CD4-positive, alpha-beta T cell treated with Interleukin-10 for 1 hour (primary cell): ENCODE data around the gene CTSK.
"Not testable (repeated sequence)": the region's sequence is repeated elsewhere in the genome, so short reads cannot be mapped to it uniquely, and the experiment has no call there.

Experiments used
- DNase-seq: peaks from one replicate; pipeline ENCODE4 v3.0.0-alpha.2; 2020

The CTSK gene

GRCh38 chr1:150804671-150805070 is 3.4 kb downstream of the CTSK start:
- no peak for DNase-seq

DNA sequence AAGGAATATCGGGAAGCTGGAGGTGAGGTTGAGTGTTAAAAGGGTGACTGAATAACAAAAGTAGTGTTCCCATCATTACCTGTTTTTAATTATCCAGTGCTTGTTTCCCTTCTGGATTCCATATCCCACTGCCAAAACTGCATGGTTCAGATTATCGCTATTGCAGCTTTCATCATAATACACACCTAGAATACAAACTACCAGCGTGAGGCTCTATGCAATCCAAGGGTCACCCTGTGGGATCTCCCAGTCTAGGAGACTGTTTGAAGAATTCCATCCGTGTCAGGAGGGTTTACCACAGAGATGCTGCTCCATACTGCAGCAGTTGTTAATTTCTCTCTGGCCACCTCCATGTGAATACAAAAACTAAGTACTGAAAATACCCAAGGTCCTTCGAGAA is 9.0 kb downstream of the CTSK start:
- no peak for DNase-seq

- DNase-seq: no peak
These were observed 9.5 kb downstream of the CTSK start for GRCh38 chr1:150798525-150798924.

- DNase-seq: no peak
These were observed 11.7 kb downstream of the CTSK start for GRCh38 chr1:150796374-150796773.

- not testable (repeated sequence) for DNase-seq
These were observed 14.3 kb downstream of the CTSK start for GRCh38 chr1:150793778-150794177.

DNA sequence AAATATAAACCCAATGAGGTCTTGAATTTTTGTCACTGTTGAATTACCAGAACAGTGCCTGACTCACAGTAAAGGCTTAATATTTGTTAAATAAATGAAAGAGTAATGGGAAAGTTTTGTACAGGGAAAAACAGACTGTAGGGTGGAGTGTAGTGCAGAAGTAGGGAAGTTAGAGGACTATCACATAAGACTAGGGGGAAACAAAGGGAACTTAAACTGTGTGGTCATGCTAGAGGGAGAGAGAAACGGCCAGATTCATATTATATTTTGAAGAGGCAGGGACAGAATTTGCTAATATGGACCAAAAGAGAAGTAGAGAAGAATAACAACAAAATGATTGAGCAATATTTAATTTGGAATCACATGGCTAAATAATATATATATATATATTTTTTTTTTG is 14.8 kb downstream of the CTSK start:
- DNase-seq: no peak

- no peak for DNase-seq
These were observed 16.5 kb downstream of the CTSK start for GRCh38 chr1:150791585-150791984.

GRCh38 chr1:150789396-150789795 is 18.7 kb downstream of the CTSK start:
- DNase-seq: no peak

- DNase-seq: no peak
These were observed 19.1 kb downstream of the CTSK start for GRCh38 chr1:150788946-150789345.

DNA sequence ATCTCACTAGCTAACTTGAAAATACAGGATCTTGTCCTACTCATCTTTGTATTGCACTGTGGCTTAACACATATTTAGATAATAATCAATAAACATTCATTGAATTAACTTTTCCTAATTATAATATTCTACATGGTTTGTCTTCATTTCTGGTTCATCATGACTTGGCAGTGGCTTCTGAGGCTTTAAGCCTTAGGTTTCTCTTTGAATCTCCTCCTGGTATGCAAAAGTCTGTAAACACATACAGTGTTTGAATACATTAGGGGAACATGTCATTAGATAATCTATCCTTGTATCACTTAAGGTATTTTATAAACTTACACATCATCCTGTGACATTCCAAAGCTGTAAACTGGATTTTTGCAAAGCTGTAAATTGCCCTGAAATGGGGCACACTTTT is 20.6 kb downstream of the CTSK start:
- no peak for DNase-seq

- DNase-seq: no peak
These were observed 27.6 kb downstream of the CTSK start for GRCh38 chr1:150780510-150780909.

- DNase-seq: no peak
These were observed 29.7 kb downstream of the CTSK start for GRCh38 chr1:150778409-150778808.

DNA sequence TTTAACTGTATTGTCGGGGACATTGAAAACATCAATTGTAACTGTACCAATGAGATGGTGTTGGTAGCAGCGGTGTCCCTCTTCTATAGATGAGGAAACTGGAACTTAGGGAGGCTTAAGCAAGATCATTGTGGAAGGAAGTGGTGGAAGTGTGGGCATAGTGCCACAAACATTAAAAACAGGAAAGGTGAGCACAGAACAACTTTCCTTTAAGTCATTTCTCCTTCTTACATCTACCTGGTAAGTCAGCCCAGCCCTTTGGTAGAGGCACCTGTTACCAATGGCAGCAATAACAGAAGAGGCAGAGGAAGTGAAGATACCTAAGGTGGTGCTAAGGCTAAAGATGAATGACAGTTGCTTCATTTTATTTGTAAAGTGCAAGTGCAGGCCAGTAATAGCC is 30.5 kb downstream of the CTSK start:
- peak; percentile 7 for DNase-seq

DNA sequence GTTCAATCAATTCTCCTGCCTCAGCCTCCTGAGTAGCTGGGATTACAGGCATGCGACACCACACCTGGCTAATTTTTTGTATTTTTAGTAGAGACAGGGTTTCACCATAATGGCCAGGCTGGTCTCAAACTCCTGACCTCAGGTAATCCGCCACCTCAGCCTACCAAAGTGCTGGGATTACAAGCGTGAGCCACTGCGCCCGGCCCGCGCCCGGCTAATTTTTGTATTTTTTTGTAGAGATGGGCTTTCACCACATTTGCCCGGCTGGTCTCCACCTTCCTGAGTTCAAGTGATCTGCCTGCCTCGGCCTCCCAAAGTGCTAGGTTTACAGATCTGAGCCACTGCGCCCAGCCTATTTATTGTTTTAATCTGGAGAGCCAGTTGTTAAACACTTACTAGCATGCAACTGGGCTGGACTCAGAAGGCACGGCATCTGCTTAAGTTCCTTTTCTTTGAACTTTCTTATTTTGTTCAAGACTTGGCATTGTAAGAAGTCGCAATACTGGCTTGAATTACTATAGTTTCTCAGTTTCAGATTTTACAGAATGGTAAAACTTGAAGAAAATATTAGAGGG is 32.0 kb downstream of the CTSK start:
- not testable (repeated sequence) for DNase-seq

DNA sequence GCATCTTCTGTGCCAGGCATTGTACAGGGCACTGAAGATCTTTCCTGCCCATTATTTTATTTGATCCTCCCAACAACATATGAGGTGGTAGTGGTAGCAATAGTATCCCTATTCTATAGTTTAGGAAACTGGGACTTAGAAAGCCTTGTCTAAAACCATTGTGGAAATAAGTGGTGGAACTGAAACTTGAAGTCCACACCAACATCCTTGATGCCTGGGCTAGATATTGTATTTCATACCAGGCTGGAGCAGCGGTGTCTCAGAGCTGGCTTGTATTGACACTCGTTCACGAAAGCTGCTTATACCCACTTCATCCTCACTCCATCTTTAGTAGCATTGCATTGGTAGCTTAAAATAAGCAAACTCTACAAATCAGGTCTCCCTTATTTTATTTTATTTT is 32.8 kb downstream of the CTSK start:
- no peak for DNase-seq

GRCh38 chr1:150772326-150772725 is 35.7 kb downstream of the CTSK start:
- DNase-seq: no peak

GRCh38 chr1:150767704-150768103 is 40.4 kb downstream of the CTSK start:
- DNase-seq: not testable (repeated sequence)

DNA sequence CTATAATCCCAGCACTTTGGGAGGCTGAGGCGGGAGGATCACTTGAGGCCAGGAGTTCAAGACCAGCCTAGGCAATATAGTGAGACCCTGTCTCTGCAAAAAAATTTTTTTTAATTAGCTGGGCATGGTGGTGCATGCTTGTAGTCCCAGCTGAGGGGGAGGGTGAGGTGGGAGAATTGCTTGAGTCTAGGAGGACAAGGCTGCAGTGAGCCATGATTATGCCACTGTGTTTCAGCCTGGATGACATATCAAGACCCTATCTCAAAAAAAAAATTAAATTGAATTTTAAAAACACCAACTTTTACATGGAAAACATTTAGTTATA is 42.1 kb downstream of the CTSK start:
- DNase-seq: not testable (repeated sequence)

GRCh38 chr1:150765296-150765976 is 42.6 kb downstream of the CTSK start, which contains the start of gene CTSS:
CTSS (minus strand) TSS chr1:150765778; CDS start chr1:150764763, 1,015 bp downstream.
- DNase-seq: peak; percentile 48

- DNase-seq: peak; percentile 44
These were observed 43.4 kb downstream of the CTSK start for GRCh38 chr1:150764617-150765101.

GRCh38 chr1:150763018-150763417 is 45.0 kb downstream of the CTSK start:
- no peak for DNase-seq

GRCh38 chr1:150762552-150762951 is 45.5 kb downstream of the CTSK start:
- no peak for DNase-seq

DNA sequence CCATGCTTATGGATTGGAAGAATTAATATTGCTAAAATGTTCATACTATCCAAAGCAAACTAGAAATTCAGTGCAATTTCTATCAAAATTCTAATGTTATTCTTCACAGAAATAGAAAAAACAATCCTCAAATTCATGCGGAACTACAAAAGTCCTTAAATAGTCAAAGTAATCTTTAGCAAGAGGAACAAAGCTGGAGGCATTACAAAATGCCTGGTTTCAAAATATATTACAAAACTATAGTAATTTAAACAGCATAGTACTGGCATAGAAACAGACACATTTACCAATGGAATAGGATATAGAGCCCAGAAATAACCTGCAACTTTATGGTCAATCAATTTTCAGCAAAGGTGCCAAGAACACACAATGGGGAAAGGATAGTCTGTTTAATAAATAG is 46.3 kb downstream of the CTSK start:
- DNase-seq: no peak

DNA sequence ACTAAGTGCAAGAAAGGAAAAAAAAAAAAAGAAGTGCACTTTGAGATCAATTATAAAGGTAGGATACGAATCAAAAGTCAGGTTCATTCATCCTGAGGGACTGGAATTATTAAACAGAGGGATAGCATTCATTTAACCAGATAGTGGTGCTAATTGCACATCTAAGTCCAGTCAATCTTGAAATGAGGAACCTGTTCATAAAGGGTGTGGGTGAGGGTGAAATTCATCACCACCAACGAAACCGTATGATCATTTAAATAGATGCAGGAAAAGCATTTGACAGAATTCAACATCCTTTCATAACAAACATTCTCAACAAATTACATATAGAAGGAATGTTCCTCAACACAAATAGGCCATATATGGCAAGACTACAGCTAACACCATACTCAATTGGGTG is 48.0 kb downstream of the CTSK start:
- DNase-seq: no peak

- no peak for DNase-seq
These were observed 54.6 kb downstream of the CTSK start for GRCh38 chr1:150753416-150753815.
